Prostate gland (tissue), 2 donors: ENCODE measurements around the gene TRPV5. TPM values are rescaled to one million over a fixed set of nuclear protein-coding genes. Genes with fewer than 3 reads are reported as not detected.

Experiments
- DNase-seq: peaks from one replicate; pipeline ENCODE4 v3.0.0-alpha.2; 2019; ENCODE audit warnings: low spot score
- H3K27ac ChIP-seq, 2 donors: fragments of 200-600 bp; sonication (generic); 2 replicates each; pipeline ENCODE4 v1.5.1; 2017 to 2019
- H3K27me3 ChIP-seq: fragments of 200-600 bp; sonication (generic); replicated peaks from 2 replicates; pipeline ENCODE4 v1.5.1; 2019; ENCODE audit not compliant: insufficient read depth
- H3K36me3 ChIP-seq, 2 donors: fragments of 200-600 bp; sonication (generic); 1 replicate in 1 of 2; 2 replicates in 1 of 2; pipeline versions ENCODE4 v1.5.1 to v1.8.1; 2017 to 2019
- H3K4me1 ChIP-seq: fragments of 200-600 bp; sonication (generic); replicated peaks from 2 replicates; pipeline ENCODE4 v1.5.1; 2019
- H3K4me3 ChIP-seq, 2 donors: fragments of 200-600 bp; sonication (generic); 2 replicates each; pipeline ENCODE4 v1.5.1; 2017 to 2019
- H3K9me3 ChIP-seq: fragments of 200-600 bp; sonication (generic); 2 replicates; pipeline ENCODE4 v1.5.1; 2017
- POLR2A ChIP-seq: fragments of 450-650 bp; IDR thresholded peaks from one replicate; pipeline ENCODE4 v1.6.1; 2016; ENCODE audit warnings: antibody characterized with exemption, mild to moderate bottlenecking
- POLR2AphosphoS5 ChIP-seq: sonication (generic); formaldehyde crosslinking; IDR thresholded peaks from one replicate; pipeline ENCODE4 v1.6.1; 2017; ENCODE audit warnings: antibody characterized with exemption
- WGBS: methylation state at CpG from one replicate; pipeline ENCODE4 v1.1.5; 2018; 5-methylcytosine and 5-hydroxymethylcytosine counted together
- intact Hi-C: fragments of 100-400 bp; cut with DNase I; formaldehyde crosslinking; loops from one replicate; pipeline ENCODE4 v1.14.2; 2022
- total RNA-seq, 2 donors: library from RNA; depleted of rRNA; stranded (reverse); fragments of >200 nt; gene quantifications; one replicate each; pipeline ENCODE4 v1.1.0, GENCODE V29; 2016
- TF ChIP-seq, protein P1 (sequence below), 4 experiments: fragments of 200-600 bp in 2 of 4; fragments of 450-650 bp in 2 of 4; sonication (generic) in 2 of 4; IDR thresholded peaks; 1 replicate in 3 of 4; 2 replicates in 1 of 4; pipeline ENCODE4 v1.5.1; 2016 to 2019; ENCODE audit warnings: antibody characterized with exemption in 4 of 4, mild to moderate bottlenecking in 2 of 4, moderate library complexity in 2 of 4

TRPV5 gene
- total RNA-seq, 2 donors from 2014 or later: not detected

DNA sequence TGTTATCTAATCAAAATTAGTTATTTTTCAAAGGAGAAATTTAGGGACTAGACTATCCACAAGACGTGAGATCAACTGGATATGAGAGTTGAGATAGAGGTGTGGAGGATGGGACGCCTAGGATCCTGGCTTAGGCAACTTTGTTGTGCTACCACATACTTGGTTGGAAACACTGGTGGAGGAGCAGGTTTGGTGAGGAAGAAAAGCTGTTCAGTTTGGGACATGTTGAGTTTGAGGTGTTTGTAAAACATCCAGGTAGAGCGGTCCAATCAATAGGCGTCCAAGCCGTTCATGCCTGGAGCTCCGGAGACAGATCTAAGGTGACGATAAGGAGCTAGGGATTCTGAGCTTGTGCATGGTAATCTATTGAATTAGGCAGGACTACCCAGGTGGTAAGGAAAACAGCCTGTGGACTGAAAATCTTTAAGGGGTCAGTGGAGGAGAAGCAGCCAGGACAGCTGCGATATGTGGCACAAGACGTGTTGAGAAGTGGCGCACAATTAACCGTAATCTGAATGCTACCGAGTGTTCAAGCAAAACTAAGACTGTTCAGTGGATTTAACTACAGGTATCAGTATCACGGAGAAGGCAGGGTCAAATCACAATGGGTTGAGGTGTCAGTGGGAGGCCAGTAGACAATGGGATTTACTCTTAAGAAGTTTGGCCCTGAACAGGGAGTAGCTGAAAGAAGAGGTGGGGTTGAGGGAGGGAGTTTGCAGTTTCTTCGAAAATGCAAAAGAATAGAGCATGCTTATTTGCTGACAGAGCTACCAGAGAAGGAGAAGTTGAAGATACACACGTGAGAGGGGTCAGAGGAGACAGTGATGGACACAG is 31.9 kb downstream of the TRPV5 start:
- Histone ChIP-seq H3K36me3 (no peaks in the 10 kb centered on the region), H3K27me3 (no peaks in the 10 kb centered on the region), H3K27ac (peak overlapping the region in 1 of 2 donors; percentile 11), H3K4me1 (no peaks in the 10 kb centered on the region), H3K9me3 (no peaks in the 10 kb centered on the region), H3K4me3 (no peak overlapping the region)
- intact Hi-C loops: no loop called here
- DNase-seq: peak; percentile 66
- TF ChIP-seq, protein P1, sequence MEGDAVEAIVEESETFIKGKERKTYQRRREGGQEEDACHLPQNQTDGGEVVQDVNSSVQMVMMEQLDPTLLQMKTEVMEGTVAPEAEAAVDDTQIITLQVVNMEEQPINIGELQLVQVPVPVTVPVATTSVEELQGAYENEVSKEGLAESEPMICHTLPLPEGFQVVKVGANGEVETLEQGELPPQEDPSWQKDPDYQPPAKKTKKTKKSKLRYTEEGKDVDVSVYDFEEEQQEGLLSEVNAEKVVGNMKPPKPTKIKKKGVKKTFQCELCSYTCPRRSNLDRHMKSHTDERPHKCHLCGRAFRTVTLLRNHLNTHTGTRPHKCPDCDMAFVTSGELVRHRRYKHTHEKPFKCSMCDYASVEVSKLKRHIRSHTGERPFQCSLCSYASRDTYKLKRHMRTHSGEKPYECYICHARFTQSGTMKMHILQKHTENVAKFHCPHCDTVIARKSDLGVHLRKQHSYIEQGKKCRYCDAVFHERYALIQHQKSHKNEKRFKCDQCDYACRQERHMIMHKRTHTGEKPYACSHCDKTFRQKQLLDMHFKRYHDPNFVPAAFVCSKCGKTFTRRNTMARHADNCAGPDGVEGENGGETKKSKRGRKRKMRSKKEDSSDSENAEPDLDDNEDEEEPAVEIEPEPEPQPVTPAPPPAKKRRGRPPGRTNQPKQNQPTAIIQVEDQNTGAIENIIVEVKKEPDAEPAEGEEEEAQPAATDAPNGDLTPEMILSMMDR (IDR thresholded peaks at IDR 0.05): no peak
- TF ChIP-seq POLR2AphosphoS5: peak; percentile 62
- 54% methylated on average over 15 of the region's 15 CpGs for WGBS

DNA sequence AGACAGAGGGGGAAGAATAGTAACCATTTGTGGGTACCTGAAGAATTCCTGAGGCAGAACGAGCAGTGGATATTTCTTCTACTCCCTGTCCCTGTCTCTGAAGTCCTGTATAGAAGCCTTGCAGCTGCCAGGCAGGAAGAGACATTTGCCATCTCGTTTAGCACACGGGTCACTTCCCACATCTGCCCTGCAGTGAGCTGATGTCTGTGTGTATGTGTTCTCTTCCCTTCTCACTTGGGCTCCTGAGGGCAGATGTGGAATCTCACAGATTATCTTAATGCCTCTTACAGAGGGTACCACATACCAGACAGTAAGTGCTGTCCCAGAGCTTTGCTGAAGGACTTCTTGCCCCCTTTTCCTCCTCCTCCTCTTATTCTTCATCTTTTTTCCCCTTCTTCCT is 33.9 kb downstream of the TRPV5 start:
- TF ChIP-seq, protein P1 (IDR thresholded peaks at IDR 0.05): no peak
- TF ChIP-seq POLR2AphosphoS5: no peak
- no peak for TF ChIP-seq POLR2A
- Histone ChIP-seq H3K4me3 (no peak overlapping the region), H3K9me3 (no peaks in the 10 kb centered on the region), H3K36me3 (no peaks in the 10 kb centered on the region), H3K27me3 (no peaks in the 10 kb centered on the region), H3K27ac (no peak overlapping the region), H3K4me1 (peaks cover 1% of the 10 kb centered on the region)
- DNase-seq: no peak
- intact Hi-C loops: no loop called here
- WGBS: 45% methylated on average over 3 of the region's 3 CpGs

DNA sequence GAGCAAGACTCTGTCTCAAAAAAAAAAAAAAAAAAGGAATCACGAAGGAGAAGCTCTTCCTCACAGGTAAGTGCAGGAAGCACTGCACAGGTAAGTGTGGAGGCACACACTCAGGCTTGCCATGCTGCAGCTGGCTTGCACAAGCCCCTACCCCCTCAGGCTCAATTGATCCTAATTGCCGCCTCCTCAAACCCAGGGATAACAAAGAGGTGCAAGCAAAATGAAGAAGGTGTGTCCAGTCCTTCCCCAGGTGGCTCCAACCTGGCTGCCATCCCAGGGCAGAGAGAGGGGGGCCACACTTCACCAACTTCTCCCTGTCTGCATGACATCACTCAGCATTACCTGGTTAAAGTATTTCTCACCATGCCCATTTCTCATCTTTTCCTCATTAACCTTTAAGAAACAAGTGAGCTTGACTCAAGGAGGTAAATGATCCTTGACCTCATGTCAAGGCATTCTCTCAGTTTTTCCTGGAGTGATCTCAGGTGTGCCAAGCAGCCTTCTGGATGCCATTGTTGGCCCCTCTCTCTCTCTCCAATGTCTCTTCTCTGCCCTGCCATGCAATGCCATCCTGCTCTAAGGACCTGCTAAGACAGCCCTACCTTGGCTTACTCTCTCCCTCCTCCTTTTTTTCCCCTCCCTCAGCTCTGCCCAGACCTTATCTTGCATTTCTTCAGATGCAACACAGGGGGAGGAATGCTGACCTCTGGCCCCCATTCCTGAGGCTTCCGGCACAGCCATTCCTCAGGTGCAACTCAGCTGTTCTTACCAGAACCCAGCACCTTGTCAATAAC is 35.0 kb downstream of the TRPV5 start:
- 63% methylated on average over 3 of the region's 3 CpGs for WGBS
- TF ChIP-seq, protein P1 (IDR thresholded peaks at IDR 0.05): no peak
- TF ChIP-seq POLR2A (no peak), POLR2AphosphoS5 (no peak)
- no peak for DNase-seq
- no peak overlapping the region for H3K4me3 ChIP-seq
- intact Hi-C loops: no loop called here
- peaks cover 8% of the 10 kb centered on the region for H3K4me1 ChIP-seq
- no peaks in the 10 kb centered on the region for H3K36me3 ChIP-seq
- no peaks in the 10 kb centered on the region for H3K9me3 ChIP-seq
- H3K27ac ChIP-seq: no peak overlapping the region
- H3K27me3 ChIP-seq: no peaks in the 10 kb centered on the region

DNA sequence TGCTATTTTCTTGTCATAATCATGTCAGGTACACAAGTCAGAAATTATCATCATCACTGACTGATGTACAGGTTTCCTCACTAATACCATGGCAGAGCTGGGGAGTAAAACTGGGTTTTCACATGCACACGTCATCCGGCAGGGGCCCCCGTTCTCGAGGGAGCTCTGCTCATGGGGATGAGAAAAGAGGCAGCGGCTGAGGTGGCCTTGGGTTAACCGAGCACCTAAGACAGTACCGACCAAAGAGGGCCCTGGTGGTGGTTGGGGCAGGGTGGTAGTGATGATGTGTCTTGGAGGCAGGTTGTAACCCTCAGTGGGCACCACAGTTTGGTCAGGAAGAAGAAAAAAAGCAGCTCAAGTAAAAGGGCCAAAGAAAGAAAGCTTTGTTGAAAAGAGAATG is 35.9 kb downstream of the TRPV5 start:
- Histone ChIP-seq H3K4me3 (no peak overlapping the region), H3K27me3 (no peaks in the 10 kb centered on the region), H3K9me3 (no peaks in the 10 kb centered on the region), H3K4me1 (peaks cover 8% of the 10 kb centered on the region), H3K27ac (peak overlapping the region in 1 of 2 donors; percentile 71), H3K36me3 (no peaks in the 10 kb centered on the region)
- intact Hi-C loops: no loop called here
- no peak for DNase-seq
- WGBS: 95% methylated on average over 7 of the region's 7 CpGs
- TF ChIP-seq POLR2A (no peak), POLR2AphosphoS5 (no peak)
- TF ChIP-seq, protein P1 (IDR thresholded peaks at IDR 0.05): no peak
